T-helper 9 cell (primary cell): ENCODE data around the gene MOCS1.

ENCODE experiments used
- DNase-seq: peaks from one replicate; pipeline ENCODE4 v3.0.0-alpha.2; 2020

The MOCS1 gene

DNA sequence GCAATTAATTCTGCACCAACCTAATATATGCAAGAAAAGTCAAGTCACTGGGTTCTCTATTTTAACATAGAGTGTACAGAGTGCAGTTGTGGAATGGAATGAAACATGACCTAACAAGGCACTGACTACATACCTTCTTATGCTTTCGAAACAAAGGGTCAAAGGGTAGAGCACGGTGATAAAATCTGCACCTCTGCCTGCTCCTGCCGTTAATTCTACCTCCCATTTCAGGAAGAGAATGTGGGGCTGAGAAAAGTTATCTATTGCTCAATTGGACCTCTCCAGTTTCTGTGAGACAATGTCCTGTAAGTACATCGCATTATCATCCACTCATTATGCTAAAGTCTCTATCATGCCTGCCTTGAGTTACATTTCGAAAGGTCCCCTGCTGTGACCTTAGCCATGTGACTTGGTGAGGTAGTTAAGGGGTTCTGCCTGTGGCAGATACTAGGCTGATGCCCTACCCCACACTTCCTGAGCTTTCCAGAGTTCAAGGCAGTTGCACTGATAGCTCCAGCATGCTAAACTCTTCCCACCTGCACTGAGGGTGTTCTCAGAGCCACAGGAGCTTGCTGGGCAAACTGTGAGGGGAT, 14.0 kb upstream of the MOCS1 start:
- no peak for DNase-seq

DNA sequence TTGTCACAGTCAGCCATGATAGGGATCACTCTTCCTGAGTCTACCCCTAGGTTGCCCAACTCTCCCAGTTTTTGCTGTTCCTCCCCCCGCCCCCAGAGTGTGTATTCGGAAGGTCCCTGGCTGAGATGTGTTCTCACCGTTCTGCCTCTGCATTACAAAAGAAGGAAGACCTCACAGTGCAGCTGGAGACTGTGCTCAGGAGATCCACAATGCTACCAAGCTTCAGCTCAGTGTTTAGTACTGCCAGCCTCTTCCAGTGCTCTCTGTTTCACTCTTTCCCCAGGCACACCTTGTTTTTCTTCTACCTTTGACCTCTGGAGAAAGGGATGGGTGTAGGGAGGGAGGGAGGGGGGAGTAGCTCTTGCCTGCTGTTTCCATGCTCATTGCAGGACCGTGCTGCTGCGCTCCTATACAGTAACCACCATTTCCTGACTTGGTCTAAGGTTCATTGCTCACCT, 13.4 kb upstream of the MOCS1 start:
- no peak for DNase-seq

DNA sequence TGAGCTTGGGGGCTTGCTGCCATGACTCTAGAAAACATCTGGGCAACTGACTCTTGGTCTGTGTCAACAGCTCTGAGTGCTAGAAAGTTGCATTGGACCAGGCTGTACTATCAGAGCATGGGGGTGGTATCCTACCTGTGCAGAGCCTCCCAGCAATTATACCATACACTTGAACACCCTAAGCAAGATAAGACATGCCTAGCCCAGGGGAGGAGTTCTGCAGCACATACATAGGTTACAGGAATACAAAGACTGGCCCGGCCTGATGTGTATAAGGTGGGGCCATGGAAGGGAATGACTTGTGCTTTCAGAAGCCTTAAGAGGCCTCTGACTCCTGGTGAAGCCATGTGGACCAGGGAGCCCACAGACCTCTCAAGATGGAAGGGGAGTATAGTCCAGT, 11.4 kb upstream of the MOCS1 start:
- no peak for DNase-seq

DNA sequence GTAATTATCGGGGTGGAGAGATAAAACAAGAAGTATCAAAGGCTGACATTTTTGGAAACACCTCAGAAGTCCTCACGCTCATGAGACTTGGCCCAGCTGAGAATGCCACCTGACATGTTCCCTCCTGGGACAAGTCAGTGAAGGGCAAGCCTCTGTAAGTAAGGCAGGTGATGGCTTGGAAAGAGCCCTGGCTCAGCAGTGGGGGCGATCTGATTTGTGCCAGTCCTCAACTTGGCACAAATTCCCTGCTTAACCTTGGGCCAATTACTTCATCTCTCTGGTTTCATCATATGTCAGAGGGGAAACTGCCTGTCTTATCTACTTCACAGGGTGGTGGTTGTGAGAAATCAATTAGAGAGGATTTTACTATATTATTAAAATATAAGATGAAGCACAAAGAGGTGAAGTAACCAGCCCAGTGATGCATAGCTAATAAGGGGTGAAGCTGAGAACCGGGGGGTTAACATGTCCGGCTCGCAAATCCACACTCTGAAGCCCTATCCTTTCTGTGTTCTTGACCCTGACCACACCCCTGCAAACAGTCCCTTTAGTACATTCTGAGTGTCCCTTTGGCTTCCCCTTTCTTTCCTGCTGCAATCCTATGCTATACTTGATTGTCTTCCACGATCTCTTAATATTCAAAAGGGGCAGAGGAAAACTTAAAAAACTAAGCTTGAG, 8.8 kb upstream of the MOCS1 start:
- no peak for DNase-seq

DNA sequence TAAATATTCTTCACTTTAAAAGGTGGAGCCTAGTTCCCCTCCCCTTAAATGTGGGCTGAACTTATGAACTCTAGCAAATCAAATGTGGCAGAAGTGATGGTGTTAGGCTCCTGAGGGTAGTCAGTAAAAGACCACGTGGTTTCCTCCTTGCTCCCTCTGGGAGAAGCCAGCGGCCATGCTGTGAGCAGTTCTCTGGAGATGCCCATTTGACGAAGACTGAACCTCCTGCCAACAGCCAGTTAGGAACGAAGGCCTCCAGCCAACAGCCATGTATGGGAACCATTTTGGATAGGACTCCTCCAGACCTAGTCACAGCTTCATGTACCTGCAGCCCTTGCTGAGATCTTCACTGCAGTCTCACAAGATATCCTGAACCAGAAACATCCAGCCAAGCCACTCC, 7.6 kb upstream of the MOCS1 start:
- no peak for DNase-seq

DNA sequence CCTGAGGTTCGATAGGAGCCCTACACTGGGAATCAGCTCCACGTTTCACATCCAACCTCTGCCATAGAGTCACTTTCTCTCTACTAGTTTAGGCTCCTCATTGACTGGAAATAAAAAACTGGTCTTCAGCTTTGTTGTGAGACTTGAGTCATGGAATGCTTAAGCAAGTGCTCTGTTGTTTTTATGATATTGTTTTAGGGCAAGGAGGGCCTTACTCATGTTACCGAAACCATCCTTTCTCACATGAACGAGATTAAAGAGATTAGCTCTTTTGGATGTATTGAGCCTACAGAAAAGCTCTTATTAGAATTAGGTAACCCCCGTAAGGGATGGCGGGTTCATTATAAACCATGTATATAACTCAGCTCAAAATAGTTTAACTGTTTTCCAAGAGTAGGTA, 6.9 kb upstream of the MOCS1 start:
- DNase-seq = no peak

DNA sequence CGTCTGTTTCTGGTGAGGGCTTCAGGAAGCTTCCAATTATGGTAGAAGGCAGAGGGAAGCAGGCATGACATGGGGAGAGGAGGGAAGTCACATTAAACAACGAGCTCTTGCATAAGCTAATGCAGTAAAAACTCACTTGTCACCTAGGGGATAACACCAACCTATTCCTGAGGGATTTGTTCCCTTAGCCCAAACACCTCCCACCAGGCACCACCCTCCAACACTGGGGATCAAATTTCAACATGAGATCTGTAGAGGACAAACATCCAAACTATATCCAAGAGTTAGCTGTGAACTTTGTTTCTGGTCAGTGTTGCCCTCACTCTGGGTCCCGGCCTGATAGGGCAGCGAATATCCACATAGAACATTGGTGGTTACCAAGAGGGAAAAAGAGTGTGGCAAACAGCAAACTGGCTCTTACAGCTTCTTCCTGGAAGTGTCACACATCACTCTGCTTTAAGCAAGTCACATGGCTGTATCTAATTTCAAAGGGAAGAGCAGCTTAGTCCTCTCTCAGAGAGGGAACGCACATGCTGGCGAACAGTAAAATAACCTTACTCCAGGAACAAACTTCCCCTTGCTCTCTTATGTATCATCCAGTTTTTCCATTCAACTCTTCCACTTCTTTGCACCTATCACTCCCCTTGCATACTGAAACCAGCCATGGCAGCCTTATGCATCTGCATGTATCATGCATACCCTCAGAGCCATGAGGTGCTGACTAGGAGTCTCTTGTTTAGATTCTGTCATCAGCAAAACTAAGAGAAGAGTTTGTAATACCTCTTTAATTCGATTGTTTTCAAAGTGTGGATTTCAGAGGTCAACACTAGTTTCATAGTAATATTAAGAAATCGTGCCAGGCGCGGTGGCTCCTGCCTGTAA, 4.8 kb upstream of the MOCS1 start:
- no peak for DNase-seq

DNA sequence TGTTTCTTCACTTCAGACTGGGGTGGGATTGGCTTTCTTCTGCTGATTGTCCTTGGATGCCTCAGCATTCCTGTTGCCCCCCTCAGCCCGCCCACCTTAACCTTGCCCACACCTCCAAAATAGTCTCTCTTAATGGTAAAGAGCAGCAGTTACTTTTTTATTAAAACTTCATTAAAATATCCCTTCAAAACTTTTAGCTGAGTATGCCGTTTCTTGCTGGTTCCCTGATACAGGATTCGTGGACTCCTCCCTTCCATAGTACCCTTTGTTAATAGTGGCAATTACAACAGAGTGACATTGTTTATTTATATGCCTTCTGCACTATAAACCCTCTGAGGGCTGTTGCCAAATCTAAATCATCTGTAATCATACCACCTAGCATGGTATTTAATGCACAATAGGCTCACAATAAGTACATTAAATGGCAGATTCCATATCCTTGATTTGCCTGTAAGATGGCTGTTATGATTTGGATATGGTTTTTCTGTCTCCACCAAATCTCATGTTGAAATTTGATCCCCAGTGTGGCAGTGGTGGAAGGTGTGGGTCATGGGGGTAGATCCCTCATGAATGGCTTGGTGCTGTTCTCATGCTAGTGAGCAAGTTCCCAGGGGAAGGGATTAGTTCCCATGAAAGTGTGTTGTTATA, 3.5 kb upstream of the MOCS1 start:
- no peak for DNase-seq

DNA sequence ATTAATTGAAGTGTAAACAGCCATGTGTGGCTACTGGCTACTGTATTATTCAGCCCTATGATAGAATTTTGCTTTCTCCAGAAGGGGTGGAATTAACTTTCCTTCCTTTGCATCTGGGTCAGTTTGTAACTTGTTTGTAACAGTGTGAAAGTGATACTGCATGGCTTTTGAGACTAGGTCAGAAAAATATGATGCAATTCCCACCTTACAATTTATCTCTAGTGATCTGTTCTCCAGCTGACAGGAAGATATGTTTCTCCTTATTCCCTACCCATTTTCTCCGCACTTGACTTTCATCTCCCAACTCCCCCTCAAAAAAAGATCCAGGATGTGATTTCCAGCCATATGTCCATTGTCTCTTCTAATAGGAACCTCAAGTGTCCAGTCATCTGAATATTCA, 2.6 kb upstream of the MOCS1 start:
- DNase-seq = no peak

DNA sequence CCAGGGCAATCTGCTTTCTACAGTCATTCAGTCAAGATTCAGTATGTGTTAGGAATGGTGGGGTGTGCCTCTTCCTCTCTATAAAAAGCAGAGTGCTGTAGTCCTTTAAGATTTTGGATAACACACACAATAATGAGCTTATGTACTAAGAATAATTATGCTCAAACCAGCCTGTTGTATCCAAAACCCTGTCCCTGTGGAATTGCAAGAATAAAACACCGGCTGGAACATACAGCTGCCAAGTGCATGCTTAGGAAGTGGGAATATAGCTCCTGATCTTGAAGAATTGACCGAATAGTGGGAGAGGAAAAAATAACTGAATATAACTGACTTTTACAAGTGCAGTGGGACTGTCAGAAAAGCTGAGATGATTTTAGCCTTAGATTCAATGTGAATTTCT, 979 bp upstream of the MOCS1 start:
- no peak for DNase-seq

DNA sequence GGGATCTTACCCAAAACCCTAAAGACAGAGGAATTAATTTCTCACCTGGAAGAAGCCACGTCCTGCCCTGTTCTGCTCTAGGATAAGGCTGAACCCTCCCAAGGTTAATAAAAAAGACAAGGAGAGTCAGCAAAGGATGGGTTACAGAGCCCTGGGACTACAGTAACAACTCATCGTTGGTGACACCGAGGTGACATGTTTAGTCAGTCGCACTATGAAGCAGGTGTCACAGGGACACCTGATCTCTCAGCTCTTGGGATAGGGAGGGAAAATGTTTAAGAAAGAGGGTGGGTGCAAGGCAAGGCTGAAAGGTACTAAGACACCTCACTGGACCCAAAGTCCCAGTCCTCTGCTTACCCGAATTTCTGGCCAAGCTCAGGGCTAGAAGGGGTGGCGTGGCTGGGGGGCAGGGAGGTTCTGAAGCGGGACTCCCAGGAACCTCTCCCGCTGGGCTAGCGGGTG, 562 bp downstream of the MOCS1 start:
- DNase-seq = no peak

DNA sequence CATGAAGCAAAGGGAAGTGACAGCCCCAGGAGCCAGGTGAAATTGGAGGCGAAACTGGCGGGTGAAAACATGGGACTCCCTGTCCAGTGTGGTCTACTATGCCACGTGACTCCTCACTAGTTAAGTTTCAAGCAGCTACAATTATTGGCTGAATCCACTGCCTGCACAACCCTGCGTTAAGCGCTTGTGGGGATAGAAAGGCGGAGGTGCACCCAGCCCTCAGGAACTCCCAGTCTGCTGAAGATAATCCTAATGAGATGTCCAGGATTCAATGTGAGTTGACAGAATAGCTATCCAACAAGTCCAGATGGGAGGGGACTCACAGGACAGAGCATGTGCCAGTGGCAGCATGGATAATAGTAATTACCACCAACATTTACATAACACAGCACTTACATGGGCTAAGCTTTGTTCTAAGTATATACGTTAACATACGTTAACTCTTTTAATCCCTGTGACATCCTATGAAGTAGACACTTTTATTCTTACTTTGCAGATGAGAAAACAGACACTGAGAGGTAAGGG, 1.8 kb downstream of the MOCS1 start:
- DNase-seq = no peak

DNA sequence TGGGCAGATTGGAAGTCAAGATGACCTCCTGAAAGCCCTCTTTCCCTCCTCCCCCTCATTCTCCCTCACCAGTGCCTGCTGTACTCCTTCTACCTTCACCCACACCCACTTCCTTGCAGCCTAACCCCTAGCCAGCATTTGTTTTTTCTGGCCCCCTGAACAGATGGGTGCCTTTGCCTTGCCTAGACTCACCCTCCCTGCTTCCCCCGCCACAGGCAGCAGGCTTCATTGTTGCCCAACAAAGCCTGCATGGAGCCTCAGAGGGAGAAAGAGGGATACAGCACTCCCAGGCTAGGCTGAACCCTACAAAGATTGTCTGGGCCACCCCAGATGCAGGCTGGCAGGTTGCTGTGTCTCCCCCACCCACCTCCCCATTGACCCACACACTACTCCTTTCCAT, 2.7 kb downstream of the MOCS1 start:
- no peak for DNase-seq

DNA sequence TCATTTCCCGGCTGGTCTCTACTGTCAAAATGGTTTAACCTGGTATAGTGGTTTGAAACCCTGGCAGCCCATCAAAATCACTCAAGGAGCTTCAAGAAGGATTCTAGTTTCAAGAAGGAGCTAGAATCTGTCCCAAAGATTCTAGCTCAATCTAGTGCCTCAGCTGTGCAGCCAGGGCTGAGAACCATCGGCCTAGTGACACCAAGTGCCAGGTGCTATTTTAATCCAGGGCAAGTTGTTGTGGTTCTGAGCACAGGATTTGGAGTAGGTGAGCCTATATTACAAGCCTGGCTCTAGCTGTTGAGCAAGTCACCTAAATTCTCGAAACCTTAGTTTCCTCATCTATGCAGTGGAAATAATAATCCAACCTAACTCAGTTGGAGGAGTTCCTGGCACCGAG, 3.7 kb downstream of the MOCS1 start:
- no peak for DNase-seq

DNA sequence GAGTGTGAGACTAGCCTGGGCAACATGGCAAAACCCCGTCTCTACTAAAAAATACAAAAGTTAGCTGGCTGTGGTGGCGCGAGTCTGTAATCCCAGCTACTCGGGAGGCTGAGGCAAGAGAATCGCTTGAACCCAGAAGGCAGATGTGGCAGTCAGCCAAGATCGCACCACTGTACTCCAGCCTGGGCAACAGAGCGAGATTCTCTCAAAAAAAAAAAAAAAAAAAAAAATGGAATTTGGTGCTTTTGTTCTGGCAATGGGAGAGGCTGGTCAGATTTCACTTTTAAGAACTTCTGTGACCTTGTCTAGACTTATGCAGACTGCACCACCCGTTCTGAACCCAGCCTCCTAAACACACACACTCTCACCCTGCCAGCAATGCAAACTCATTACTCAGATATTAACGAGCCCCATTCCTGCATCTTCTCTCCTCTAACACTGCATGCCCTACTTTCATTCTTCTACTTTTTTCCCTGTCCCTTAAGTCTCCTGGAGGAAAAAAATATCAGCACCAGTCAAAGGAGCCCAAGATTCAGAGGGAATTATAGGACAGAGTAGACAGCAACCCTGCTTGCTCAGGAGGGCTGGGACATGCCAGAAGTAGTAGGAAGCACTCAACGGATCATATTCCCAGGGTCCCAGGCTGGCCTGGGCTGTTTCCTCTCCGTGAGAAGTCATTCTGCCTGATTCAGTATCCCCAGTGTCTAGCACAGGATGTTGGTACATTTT, 4.4 kb downstream of the MOCS1 start:
- DNase-seq = no peak

DNA sequence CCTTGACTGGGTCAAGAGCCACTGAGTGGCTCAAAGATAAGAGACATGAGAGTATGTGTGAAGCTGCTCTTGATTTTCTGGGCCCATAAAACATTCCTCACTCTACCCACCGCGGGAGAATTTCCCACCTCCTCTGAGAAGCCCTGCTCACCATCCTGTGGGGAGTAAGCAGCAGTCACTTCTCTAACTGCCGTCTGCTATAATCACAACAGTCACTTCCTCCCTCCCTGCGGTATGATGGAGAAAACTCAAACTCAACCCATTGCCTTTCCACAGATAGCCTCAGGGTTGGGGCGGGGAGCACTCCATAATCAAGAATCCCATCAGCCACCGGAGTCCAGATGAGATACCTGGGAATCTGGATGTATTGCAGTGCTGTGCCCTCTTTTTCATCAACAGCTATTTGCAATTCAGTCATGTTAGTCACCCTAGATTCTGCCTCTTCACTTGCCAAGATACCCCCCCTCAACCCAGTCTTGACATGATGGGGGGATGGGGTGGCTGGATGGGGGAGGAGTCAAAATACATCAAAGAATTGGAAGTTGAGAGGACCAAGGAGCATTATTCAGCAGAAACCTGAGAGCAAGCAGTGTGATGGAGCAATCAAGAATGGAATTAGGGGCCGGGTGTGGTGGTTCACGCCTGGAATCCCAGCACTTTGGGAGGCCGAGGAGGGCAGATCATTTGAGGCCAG, 5.1 kb downstream of the MOCS1 start:
- DNase-seq = no peak

DNA sequence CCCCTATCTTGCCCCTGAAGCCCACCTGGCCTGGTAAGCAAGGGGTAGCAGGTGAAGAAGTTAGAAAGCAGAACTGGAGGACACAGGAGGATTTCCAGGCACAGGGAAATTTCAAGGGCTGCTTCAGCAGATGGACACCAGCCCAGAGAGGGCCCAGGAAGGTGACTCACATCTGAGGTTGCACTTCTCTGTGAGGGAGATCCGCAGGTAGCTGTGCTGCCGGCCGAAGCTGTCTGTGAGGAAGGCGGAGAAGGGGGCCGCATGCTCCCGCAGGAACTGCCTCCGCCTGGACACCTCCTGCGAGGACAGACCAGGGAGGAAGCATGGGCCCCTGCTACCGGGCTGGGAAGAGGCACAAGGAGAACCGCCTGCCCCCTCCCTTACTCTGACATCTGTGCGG, 7.1 kb downstream of the MOCS1 start:
- DNase-seq = no peak

DNA sequence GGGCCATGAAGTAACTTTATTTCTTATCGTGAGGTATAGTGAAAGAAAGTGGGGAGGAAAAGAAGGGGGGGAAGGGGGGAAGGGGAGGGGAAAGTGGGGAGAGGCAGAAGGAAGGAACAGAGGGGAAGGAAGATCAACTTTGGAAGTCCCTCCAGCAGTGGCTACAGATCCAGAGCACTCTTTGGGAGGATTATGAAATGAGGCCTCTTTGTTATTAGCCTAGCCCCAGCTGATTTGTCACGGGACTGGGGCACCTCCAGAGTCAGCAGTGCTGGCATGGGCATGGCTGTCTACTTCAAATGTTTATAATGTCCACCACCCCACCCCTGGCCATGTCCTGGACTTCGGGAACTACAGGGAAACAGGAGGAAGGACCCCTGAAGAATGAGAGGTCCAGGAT, 7.6 kb downstream of the MOCS1 start:
- no peak for DNase-seq

DNA sequence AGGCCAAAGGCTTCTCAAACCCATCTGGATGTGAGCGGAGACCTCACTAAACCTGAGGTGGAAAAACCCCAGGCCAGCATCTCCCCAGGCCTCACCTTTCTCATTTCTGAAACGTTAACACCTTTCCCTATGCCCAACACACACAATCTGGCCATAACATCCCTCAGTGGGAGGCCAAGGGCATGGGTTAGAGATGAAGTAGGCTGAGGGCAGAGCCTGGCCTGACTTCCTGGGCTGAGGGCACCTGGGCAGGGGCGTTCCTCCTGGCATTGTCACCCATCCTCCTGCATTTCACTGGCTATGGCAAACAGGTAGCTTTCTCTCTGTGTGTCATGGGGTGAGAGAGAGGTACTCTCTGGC, 8.4 kb downstream of the MOCS1 start:
- no peak for DNase-seq

DNA sequence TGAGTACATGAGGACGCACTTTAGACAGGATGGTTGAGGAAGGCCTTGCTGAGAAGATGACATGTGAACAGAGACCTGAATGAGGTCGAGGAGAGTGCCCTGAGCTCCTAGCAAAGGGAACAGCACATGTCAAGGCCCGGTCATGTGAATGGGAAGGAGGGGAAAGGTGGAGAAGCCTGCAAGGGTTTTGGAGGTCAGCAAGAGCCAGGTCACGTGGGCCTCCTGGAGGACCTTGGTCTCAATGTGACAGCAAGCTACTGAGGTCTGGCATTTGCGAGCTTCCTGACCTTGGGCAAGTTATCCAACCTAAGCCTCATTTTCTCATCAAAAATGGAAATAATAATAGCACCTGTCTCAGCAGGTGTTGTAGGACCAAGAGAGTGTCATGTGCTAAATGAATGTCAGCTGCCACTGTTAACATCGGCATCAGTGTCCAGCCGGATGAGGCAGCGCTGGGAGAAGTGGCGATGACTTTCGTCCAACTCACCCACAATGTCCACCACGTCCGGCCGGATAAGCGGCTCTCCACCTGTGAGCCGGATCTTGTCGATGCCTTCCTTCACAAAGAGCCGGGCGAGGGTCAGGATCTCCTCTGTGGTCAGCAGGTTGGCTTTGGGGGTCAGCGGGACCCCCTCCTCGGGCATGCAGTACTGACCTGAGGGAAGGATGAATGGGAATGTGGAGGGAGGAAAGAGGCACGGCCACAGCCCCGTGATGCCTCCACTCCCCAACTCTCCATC, 8.9 kb downstream of the MOCS1 start:
- DNase-seq = no peak

DNA sequence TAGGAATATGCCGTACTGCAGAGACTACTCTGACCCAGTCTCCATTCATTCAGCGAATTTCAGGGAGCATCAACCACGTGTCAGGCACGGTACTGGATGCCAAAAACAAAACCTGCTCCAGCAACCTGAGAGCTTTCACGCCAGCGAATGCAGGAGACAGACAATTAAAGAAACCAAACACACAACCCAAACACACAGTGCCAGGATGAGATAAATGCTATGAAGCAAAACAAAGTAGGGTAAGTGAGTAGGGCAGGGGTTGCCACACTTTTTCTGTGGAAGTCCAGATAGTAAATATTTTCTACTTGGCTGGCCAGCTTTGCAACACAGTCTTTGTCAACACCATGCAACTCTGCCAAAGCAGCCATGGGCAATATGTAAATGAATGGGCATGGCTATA, 10.0 kb downstream of the MOCS1 start:
- no peak for DNase-seq
